ENCODE results near the gene MAPK12. TPM values are rescaled to one million over a fixed set of nuclear protein-coding genes. Genes with fewer than 3 reads are reported as not detected.

MAPK12 gene
- total RNA-seq, 2 donors from 2014 or later, result 46.5 to 57.0 TPM

GRCh38 chr22:50259302-50259701 is 2.2 kb downstream of the MAPK12 start:
- no peaks in the 10 kb centered on the region for H3K27me3 ChIP-seq (ENCODE audit: control insufficient read depth, insufficient read depth, low read length, poor library complexity, severe bottlenecking)
- H3K4me1 ChIP-seq (ENCODE audit: control insufficient read depth, insufficient read depth, low read length), result no peaks in the 10 kb centered on the region
- TF ChIP-seq, protein P1, sequence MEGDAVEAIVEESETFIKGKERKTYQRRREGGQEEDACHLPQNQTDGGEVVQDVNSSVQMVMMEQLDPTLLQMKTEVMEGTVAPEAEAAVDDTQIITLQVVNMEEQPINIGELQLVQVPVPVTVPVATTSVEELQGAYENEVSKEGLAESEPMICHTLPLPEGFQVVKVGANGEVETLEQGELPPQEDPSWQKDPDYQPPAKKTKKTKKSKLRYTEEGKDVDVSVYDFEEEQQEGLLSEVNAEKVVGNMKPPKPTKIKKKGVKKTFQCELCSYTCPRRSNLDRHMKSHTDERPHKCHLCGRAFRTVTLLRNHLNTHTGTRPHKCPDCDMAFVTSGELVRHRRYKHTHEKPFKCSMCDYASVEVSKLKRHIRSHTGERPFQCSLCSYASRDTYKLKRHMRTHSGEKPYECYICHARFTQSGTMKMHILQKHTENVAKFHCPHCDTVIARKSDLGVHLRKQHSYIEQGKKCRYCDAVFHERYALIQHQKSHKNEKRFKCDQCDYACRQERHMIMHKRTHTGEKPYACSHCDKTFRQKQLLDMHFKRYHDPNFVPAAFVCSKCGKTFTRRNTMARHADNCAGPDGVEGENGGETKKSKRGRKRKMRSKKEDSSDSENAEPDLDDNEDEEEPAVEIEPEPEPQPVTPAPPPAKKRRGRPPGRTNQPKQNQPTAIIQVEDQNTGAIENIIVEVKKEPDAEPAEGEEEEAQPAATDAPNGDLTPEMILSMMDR (conservative IDR thresholded peaks at IDR 0.05), result no peak
- H3K4me3 Mint-ChIP-seq, result peak overlapping the region; percentile 56
- no peak overlapping the region for H3K4me3 ChIP-seq (ENCODE audit: low read length)
- no peak overlapping the region for H3K9ac ChIP-seq (ENCODE audit: extremely low read depth, low read length, poor library complexity, severe bottlenecking)
- no peaks in the 10 kb centered on the region for H3K9me3 ChIP-seq (ENCODE audit: control insufficient read depth, low read length)
- no peak for DNase-seq
- H3K27ac ChIP-seq (ENCODE audit: low read depth, low read length), result no peak overlapping the region
- H3K27me3 Mint-ChIP-seq (ENCODE audit: insufficient read depth), result peaks cover 11% of the 10 kb centered on the region
- no peaks in the 10 kb centered on the region for H3K9me3 Mint-ChIP-seq
- peaks cover 12% of the 10 kb centered on the region for H3K36me3 Mint-ChIP-seq (ENCODE audit: low read depth)
- H3K36me3 ChIP-seq (ENCODE audit: control insufficient read depth, insufficient read depth, low read length), result peaks cover 10% of the 10 kb centered on the region
- no peak overlapping the region for H3K27ac Mint-ChIP-seq
- WGBS, 2 experiments (ENCODE audit: insufficient coverage in 1 of 2, insufficient read length in 1 of 2), result 93 to 100% methylated on average over 3 to 15 of the region's 15 CpGs
- H3K4me1 Mint-ChIP-seq, result peaks cover 5% of the 10 kb centered on the region

DNA sequence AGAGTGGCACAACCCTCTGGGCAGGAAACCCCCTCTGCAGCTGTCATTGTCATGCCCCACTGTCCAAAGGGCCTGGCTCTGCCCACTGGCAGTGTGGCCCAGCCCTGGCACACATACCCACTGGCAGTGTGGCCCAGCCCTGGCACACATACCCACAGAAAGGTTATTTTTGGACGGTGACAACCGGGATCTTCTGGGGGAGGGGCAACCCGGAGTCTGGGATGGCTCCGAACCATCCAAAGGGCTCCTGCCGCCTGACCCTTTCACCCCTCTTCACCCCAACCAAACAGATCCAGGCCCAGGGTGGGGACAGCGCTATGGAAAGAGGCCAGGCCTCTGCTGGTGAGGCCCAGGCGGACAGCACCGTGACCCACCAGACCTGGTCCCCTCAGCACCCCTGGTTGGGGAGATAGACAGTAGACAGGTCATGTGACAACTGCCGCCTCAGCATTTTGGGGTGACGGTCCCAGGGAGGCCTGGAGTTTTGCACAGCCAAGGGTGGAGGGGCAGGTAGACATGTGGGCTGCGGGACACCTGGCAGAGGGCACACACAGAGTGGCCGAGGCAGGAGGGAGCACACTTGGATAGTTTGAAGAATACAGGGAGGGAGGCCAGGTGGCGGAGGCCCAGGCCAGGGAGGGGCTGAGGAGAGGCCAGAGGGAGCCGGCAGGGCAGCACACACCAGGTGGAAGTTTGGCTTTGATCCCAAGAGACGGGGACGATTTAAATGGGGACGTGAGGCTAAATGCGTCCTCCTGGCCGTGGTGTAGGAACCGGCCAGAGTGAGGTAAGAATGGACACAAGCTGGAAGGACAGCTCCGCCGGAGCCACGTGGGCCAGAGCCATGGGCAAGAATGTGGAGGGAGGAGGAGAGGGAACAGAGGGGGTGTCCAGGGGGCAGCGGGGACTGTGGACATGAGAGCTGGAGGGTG is 2.9 kb downstream of the MAPK12 start:
- H3K9me3 Mint-ChIP-seq, result no peaks in the 10 kb centered on the region
- 91 to 94% methylated on average over 18 to 24 of the region's 24 CpGs for WGBS, 2 experiments (ENCODE audit: insufficient coverage in 1 of 2, insufficient read length in 1 of 2)
- peaks cover 5% of the 10 kb centered on the region for H3K4me1 Mint-ChIP-seq
- H3K9ac ChIP-seq (ENCODE audit: extremely low read depth, low read length, poor library complexity, severe bottlenecking), result no peak overlapping the region
- H3K4me3 ChIP-seq (ENCODE audit: low read length), result no peak overlapping the region
- H3K27me3 ChIP-seq (ENCODE audit: control insufficient read depth, insufficient read depth, low read length, poor library complexity, severe bottlenecking), result no peaks in the 10 kb centered on the region
- no peaks in the 10 kb centered on the region for H3K4me1 ChIP-seq (ENCODE audit: control insufficient read depth, insufficient read depth, low read length)
- H3K27me3 Mint-ChIP-seq (ENCODE audit: insufficient read depth), result peaks cover 6% of the 10 kb centered on the region
- peaks cover 10% of the 10 kb centered on the region for H3K36me3 ChIP-seq (ENCODE audit: control insufficient read depth, insufficient read depth, low read length)
- no peaks in the 10 kb centered on the region for H3K9me3 ChIP-seq (ENCODE audit: control insufficient read depth, low read length)
- peaks cover 12% of the 10 kb centered on the region for H3K36me3 Mint-ChIP-seq (ENCODE audit: low read depth)
- no peak for DNase-seq
- TF ChIP-seq, protein P1 (conservative IDR thresholded peaks at IDR 0.05), result no peak
- H3K27ac ChIP-seq (ENCODE audit: low read depth, low read length), result no peak overlapping the region
- no peak overlapping the region for H3K27ac Mint-ChIP-seq
- no peak overlapping the region for H3K4me3 Mint-ChIP-seq

DNA sequence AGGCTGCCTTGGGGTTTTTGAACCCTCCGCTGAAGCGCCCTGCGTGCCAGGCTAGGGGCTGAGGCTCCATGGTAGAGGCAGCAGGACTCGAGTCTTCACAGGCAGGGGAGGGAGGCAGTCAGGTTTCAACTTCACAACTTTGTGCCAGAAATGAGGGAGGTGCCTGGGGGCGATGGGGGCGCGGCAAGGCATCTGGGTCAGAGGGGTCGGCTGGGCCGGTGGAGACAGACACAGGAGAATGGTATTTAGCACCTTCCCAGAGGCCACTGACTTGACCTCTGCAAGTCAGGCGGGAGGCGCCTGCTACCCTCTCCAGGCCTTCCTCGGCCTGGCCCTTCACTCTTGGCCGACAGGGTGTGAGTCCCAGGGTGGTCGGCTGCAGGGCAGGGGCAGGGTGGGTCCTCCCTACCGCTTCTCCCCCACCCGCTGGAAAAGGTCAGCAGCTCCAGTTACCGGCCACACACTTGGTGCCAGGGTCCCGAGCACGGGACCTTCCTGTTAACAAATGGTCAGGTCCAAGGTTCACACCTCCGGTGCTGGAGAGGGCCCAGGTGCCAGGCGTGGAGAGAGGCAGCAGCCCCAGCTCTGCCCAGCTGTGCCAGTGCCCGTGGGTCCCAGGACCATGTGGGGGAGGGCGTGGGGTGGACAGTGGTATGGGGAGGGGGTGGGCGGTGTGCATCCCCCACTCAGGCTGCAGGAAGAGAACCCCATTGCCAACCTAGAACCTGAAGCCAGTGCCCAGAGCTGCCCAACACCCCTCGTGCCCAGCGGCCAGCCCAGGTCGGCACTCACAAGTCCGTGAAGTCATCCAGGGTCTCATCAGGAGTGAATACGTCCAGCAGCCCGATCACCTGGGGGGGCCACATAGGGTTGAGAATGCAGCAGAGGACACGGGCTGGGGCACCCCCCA is 3.8 kb downstream of the MAPK12 start:
- WGBS, 2 experiments (ENCODE audit: insufficient coverage in 1 of 2, insufficient read length in 1 of 2), result 87 to 89% methylated on average over 17 to 30 of the region's 31 CpGs
- H3K4me3 Mint-ChIP-seq, result no peak overlapping the region

More for the DNA sequence above, 3.8 kb downstream of the MAPK12 start:
- no peak overlapping the region for H3K27ac ChIP-seq (ENCODE audit: low read depth, low read length)
- H3K9me3 Mint-ChIP-seq, result no peaks in the 10 kb centered on the region
- H3K9me3 ChIP-seq (ENCODE audit: control insufficient read depth, low read length), result no peaks in the 10 kb centered on the region
- no peak for DNase-seq
- H3K27ac Mint-ChIP-seq, result no peak overlapping the region
- no peaks in the 10 kb centered on the region for H3K4me1 ChIP-seq (ENCODE audit: control insufficient read depth, insufficient read depth, low read length)
- no peak overlapping the region for H3K9ac ChIP-seq (ENCODE audit: extremely low read depth, low read length, poor library complexity, severe bottlenecking)
- no peaks in the 10 kb centered on the region for H3K27me3 ChIP-seq (ENCODE audit: control insufficient read depth, insufficient read depth, low read length, poor library complexity, severe bottlenecking)
- H3K4me3 ChIP-seq (ENCODE audit: low read length), result no peak overlapping the region
- TF ChIP-seq, protein P1 (conservative IDR thresholded peaks at IDR 0.05), result no peak
- peaks cover 4% of the 10 kb centered on the region for H3K27me3 Mint-ChIP-seq (ENCODE audit: insufficient read depth)
- H3K4me1 Mint-ChIP-seq, result peaks cover 5% of the 10 kb centered on the region
- H3K36me3 Mint-ChIP-seq (ENCODE audit: low read depth), result peaks cover 12% of the 10 kb centered on the region
- peaks cover 10% of the 10 kb centered on the region for H3K36me3 ChIP-seq (ENCODE audit: control insufficient read depth, insufficient read depth, low read length)
